Measurements from ENCODE around the gene GPR25.

GPR25 gene

GRCh38 chr1:200873671-200874397, 1.1 kb downstream of the GPR25 start:
- DNase-seq: no peak

- no peak for DNase-seq
Measured at GRCh38 chr1:200874694-200875093, 1.9 kb downstream of the GPR25 start.

GRCh38 chr1:200875416-200875815, 2.6 kb downstream of the GPR25 start:
- DNase-seq: no peak

- no peak for DNase-seq
Measured at GRCh38 chr1:200877010-200877409, 4.2 kb downstream of the GPR25 start.

GRCh38 chr1:200877839-200878551, 5.2 kb downstream of the GPR25 start:
- no peak for DNase-seq

GRCh38 chr1:200880212-200880611, 7.4 kb downstream of the GPR25 start:
- DNase-seq: no peak

- DNase-seq: no peak
Measured at GRCh38 chr1:200883118-200883517, 10.3 kb downstream of the GPR25 start.

GRCh38 chr1:200885623-200886402, 13.0 kb downstream of the GPR25 start:
- no peak for DNase-seq

- DNase-seq: no peak
Measured at GRCh38 chr1:200886594-200886993, 13.8 kb downstream of the GPR25 start.

- no peak for DNase-seq
Measured at GRCh38 chr1:200887036-200887435, 14.3 kb downstream of the GPR25 start.

GRCh38 chr1:200887772-200888348, 15.1 kb downstream of the GPR25 start:
- no peak for DNase-seq

GRCh38 chr1:200888349-200888838, 15.6 kb downstream of the GPR25 start:
- no peak for DNase-seq

- DNase-seq: no peak
Measured at GRCh38 chr1:200889571-200889970, 16.8 kb downstream of the GPR25 start.

GRCh38 chr1:200890027-200890426, 17.2 kb downstream of the GPR25 start:
- DNase-seq: no peak

GRCh38 chr1:200890818-200891773, 18.3 kb downstream of the GPR25 start:
- no peak for DNase-seq

GRCh38 chr1:200891774-200892157, 19.0 kb downstream of the GPR25 start:
- no peak for DNase-seq

- no peak for DNase-seq
Measured at GRCh38 chr1:200892546-200892945, 19.8 kb downstream of the GPR25 start.

- no peak for DNase-seq
Measured at GRCh38 chr1:200892958-200893357, 20.2 kb downstream of the GPR25 start.

- no peak for DNase-seq
Measured at GRCh38 chr1:200893411-200893901, 20.7 kb downstream of the GPR25 start.

- DNase-seq: no peak
Measured at GRCh38 chr1:200894712-200895442, 22.1 kb downstream of the GPR25 start, which contains the start of gene INAVA. Gene INAVA (plus strand): TSS chr1:200894900. CDS start chr1:200898401, 3,501 bp downstream.

- DNase-seq: no peak
Measured at GRCh38 chr1:200895443-200895789, 22.6 kb downstream of the GPR25 start.
